Kidney (tissue), 14 donors: ENCODE results near the gene WIZ. TPM values are rescaled to one million over a fixed set of nuclear protein-coding genes. Genes with fewer than 3 reads are reported as not detected.

ENCODE experiments used
- DNase-seq, 5 donors: peaks; one replicate each; pipeline ENCODE4 v3.0.0-alpha.2; 2013 to 2020
- FAIRE-seq: peaks from 2 replicates; lab custom pipeline; 2012; peaks lifted over from hg19 to GRCh38; lab: Jason Lieb, UNC
- H3K27ac ChIP-seq, 2 donors: one replicate each; pipeline ENCODE4 v1.7.0; 2013; ENCODE audit warnings: low read depth in 2 of 2, low read length in 2 of 2, inconsistent platforms in 1 of 2
- H3K27me3 ChIP-seq: one replicate; pipeline ENCODE4 v1.7.1; 2013; ENCODE audit warnings: low read length, inconsistent platforms; ENCODE audit not compliant: control insufficient read depth, insufficient read depth
- H3K36me3 ChIP-seq, 3 donors: one replicate each; pipeline versions ENCODE4 v1.7.0 to v1.7.1; 2013; ENCODE audit warnings: low read length in 3 of 3, control low read depth in 1 of 3, inconsistent platforms in 1 of 3; ENCODE audit not compliant: insufficient read depth in 3 of 3, control insufficient read depth in 2 of 3
- H3K4me1 ChIP-seq, 3 donors: one replicate each; pipeline versions ENCODE4 v1.7.0 to v1.7.1; 2013; ENCODE audit warnings: low read length in 3 of 3, inconsistent platforms in 1 of 3, low read depth in 1 of 3; ENCODE audit not compliant: control insufficient read depth in 2 of 3, insufficient read depth in 2 of 3
- H3K4me3 ChIP-seq, 3 donors: one replicate each; pipeline versions ENCODE4 v1.7.0 to v1.8.1; 2013; ENCODE audit warnings: low read length in 3 of 3, control low read depth in 1 of 3, inconsistent platforms in 1 of 3
- H3K9ac ChIP-seq, 3 donors: one replicate each; pipeline versions ENCODE4 v1.7.0 to v1.7.1; 2013; ENCODE audit warnings: low read length in 3 of 3, control low read depth in 1 of 3, inconsistent platforms in 1 of 3
- H3K9me3 ChIP-seq, 3 donors: one replicate each; pipeline versions ENCODE4 v1.7.0 to v1.7.1; 2013; ENCODE audit warnings: low read length in 3 of 3, control low read depth in 1 of 3, inconsistent platforms in 1 of 3; ENCODE audit not compliant: control insufficient read depth in 2 of 3, insufficient read depth in 1 of 3
- intact Hi-C: fragments of 100-400 bp; cut with DNase I; formaldehyde crosslinking; loops from one replicate; pipeline ENCODE4 v1.11.1; 2022
- polyA plus RNA-seq: library from polyadenylated mRNA; stranded (reverse); fragments of 350-450 nt; fragmentation: Illumina TruSeq; extraction: RNeasy Lipid Tissue Mini Kit (QIAGEN cat#74804); gene quantifications from one replicate; pipeline ENCODE4 v1.2.3, GENCODE V29; 2014; ENCODE audit warnings: low read depth, low replicate concordance; ENCODE audit not compliant: insufficient read depth
- total RNA-seq: library from RNA; stranded (reverse); fragmentation: NEBNext Ultra II Directional; extraction: Animal tissue kit (Norgen Biotek cat#: 25700); gene quantifications from one replicate; pipeline ENCODE4 v1.2.1, GENCODE V29; 2021
- TF ChIP-seq, protein P1 (sequence below): IDR thresholded peaks from 3 replicates; pipeline ENCODE4 v1.5.1; 2012; ENCODE audit warnings: mild to moderate bottlenecking, moderate library complexity, borderline replicate concordance; ENCODE audit not compliant: insufficient read depth; ENCODE audit errors: extremely low read depth
- donor health status: control.
- donor health status: control.
- donor health status: control.
- donor health status: control.
- donor health status: control.
- donor health status: DM: yes; HTN: yes; CAD: no.
- donor health status: Normal renal cell carcinoma (clear cell type).

The WIZ gene
- total and polyA plus RNA-seq, 2 donors from 2014 or later: 15.4 to 37.1 TPM

DNA sequence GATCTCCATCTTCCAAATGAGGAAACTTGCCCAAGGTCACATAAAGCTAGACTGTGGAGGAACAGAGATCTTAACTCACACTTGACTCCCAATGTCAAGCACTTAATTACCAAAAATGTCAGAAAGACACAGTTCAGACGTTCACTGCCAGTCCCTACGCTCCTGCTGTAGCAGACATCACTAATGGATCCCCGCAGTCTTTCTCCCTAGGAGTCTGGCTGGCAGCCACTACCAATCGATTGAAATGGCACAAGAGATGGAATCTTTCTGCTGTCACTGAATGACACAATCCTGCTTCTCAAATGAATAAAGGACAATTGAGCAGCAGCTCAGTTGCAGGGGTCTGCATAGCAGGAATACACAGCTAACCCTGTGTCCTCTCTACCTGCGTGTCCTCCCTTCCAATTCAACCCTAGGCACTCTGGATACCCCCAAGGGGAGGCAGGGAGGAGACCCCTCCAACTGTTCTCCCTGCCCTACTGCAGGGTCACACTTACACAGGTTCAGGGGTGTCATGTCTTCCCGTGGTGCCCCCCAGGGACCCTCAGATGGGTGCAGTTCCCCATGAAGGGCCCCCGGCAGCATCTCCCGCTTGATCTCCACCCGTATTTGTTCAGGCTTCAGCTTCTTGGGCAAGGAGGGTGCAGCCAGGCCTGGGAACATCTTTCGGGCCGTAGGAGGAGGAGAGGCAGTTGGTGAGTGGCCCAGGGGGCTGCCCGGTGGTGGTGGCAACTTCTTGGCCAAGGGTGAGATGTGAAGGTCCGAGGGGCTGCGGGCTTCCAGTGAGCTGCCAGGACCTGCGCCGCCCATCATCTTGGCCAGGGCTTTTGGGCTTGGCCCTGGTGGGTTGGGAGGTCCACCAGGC, 23.0 kb downstream of the WIZ start:
- H3K36me3 ChIP-seq: peaks cover 5 to 15% (median 11%) of the 10 kb centered on the region in 3 donors
- intact Hi-C loops: no loop called here
- FAIRE-seq (no peak), DNase-seq (no peak)
- TF ChIP-seq, protein P1, sequence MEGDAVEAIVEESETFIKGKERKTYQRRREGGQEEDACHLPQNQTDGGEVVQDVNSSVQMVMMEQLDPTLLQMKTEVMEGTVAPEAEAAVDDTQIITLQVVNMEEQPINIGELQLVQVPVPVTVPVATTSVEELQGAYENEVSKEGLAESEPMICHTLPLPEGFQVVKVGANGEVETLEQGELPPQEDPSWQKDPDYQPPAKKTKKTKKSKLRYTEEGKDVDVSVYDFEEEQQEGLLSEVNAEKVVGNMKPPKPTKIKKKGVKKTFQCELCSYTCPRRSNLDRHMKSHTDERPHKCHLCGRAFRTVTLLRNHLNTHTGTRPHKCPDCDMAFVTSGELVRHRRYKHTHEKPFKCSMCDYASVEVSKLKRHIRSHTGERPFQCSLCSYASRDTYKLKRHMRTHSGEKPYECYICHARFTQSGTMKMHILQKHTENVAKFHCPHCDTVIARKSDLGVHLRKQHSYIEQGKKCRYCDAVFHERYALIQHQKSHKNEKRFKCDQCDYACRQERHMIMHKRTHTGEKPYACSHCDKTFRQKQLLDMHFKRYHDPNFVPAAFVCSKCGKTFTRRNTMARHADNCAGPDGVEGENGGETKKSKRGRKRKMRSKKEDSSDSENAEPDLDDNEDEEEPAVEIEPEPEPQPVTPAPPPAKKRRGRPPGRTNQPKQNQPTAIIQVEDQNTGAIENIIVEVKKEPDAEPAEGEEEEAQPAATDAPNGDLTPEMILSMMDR: no peak
- H3K9ac ChIP-seq: no peak overlapping the region
- H3K9me3 ChIP-seq: no peaks in the 10 kb centered on the region
- no peak overlapping the region for H3K4me3 ChIP-seq
- no peak overlapping the region for H3K27ac ChIP-seq
- H3K4me1 ChIP-seq: peaks cover 0 to 12% (median 3%) of the 10 kb centered on the region in 3 donors
- H3K27me3 ChIP-seq: no peaks in the 10 kb centered on the region

DNA sequence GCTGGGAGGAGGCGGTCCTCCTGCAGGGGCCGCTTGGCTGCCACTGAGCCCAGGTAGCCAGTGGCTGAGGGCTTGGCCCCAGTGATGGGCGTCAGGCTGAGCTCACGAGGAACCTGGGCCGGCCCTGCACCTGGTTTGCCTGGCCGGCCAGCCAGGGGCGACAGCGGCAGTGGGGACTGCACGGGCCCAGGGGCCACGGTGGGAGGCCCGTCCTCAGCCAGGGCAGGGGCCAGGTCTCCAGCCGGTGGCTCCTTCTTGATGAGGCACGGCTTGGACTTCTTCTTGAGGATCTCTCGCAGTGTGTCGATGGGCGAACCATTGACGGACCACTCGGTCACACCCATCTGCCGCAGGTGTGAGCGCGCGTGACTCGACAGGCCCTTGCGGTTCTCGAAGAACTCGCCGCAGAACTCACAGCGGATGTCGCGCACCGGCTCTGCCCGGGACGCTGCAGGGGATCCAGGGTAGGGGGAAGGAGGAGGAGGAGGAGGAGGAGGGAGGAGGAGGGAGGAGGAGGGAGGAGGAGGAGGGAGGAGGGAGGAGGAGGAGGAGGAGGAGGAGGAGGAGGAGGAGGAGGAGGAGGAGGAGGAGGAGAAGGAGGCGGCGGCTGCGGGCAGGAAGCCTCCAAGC, 24.3 kb downstream of the WIZ start:
- no peak for FAIRE-seq
- H3K27ac ChIP-seq: no peak overlapping the region
- intact Hi-C loops: no loop called here
- H3K9me3 ChIP-seq: no peaks in the 10 kb centered on the region
- H3K27me3 ChIP-seq: no peaks in the 10 kb centered on the region
- H3K4me1 ChIP-seq: no peaks in the 10 kb centered on the region
- H3K9ac ChIP-seq: no peak overlapping the region
- DNase-seq: no peak
- TF ChIP-seq, protein P1: no peak
- no peak overlapping the region for H3K4me3 ChIP-seq
- H3K36me3 ChIP-seq: peaks cover 5 to 15% (median 11%) of the 10 kb centered on the region in 3 donors

DNA sequence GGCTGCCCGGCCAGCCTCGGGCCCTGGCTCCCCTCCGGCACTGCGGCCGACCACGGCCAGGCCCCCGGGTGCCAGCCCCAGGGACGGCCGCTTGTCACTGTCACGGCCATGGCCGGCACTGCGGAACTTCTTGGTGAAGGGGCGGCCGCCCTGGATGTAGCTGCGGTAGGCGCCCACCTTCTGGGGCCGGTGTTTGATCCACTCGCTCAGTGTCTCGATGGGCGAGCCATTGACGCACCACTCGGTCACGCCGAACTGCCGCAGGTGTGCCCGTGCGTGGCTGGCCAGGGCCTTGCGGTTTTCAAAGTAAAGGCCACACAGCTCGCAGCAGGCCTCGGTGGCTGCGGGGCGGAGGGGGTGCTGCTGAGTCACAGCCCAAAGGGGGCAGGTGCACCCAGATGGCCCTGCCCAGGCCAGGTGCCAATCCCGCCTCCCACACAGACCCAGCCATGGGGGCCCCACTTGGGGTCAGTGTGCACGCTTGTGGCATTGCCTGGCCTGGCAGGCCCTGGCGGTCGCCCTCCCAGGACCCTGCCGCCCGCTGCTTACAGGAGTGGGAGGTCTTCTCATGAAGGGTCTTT, 25.0 kb downstream of the WIZ start:
- no peak overlapping the region for H3K4me3 ChIP-seq
- DNase-seq: no peak
- TF ChIP-seq, protein P1: no peak
- H3K9me3 ChIP-seq: no peaks in the 10 kb centered on the region
- no peaks in the 10 kb centered on the region for H3K4me1 ChIP-seq
- peaks cover 5 to 15% (median 11%) of the 10 kb centered on the region in 3 donors for H3K36me3 ChIP-seq
- intact Hi-C loops: no loop called here
- no peak for FAIRE-seq
- no peak overlapping the region for H3K27ac ChIP-seq
- H3K9ac ChIP-seq: no peak overlapping the region
- no peaks in the 10 kb centered on the region for H3K27me3 ChIP-seq
